ENCODE results near the gene COX17.

COX17 gene

GRCh38 chr3:119631516-119631915 lies 45.7 kb downstream of the COX17 start:
- no peak overlapping the region for H3K27ac ChIP-seq (ENCODE audit: low read depth, low read length, severe bottlenecking)
- 63 to 88% methylated on average over 1 to 3 of the region's 3 CpGs for WGBS, 2 experiments (ENCODE audit: insufficient coverage in 2 of 2)

GRCh38 chr3:119630880-119631329 lies 46.3 kb downstream of the COX17 start:
- 84 to 86% methylated on average over 3 of the region's 7 CpGs for WGBS, 2 experiments (ENCODE audit: insufficient coverage in 2 of 2)
- H3K27ac ChIP-seq (ENCODE audit: low read depth, low read length, severe bottlenecking) = no peak overlapping the region
- H3K4me1 ChIP-seq (ENCODE audit: control insufficient read depth, insufficient read depth, low read length, poor library complexity, severe bottlenecking) = peaks cover 8% of the 10 kb centered on the region
- H3K4me3 ChIP-seq (ENCODE audit: extremely low read depth, insufficient read depth, low read length, poor library complexity, severe bottlenecking) = no peak overlapping the region
- no peaks in the 10 kb centered on the region for H3K36me3 ChIP-seq (ENCODE audit: control insufficient read depth, insufficient read depth, low read length)
- no peaks in the 10 kb centered on the region for H3K9me3 ChIP-seq (ENCODE audit: control insufficient read depth, low read length)

More at GRCh38 chr3:119631516-119631915, 45.7 kb downstream of the COX17 start:
- Histone ChIP-seq H3K4me1 (ENCODE audit: control insufficient read depth, insufficient read depth, low read length, poor library complexity, severe bottlenecking) (peaks cover 3% of the 10 kb centered on the region), H3K36me3 (ENCODE audit: control insufficient read depth, insufficient read depth, low read length) (no peaks in the 10 kb centered on the region), H3K9me3 (ENCODE audit: control insufficient read depth, low read length) (no peaks in the 10 kb centered on the region), H3K4me3 (ENCODE audit: extremely low read depth, insufficient read depth, low read length, poor library complexity, severe bottlenecking) (no peak overlapping the region)

DNA sequence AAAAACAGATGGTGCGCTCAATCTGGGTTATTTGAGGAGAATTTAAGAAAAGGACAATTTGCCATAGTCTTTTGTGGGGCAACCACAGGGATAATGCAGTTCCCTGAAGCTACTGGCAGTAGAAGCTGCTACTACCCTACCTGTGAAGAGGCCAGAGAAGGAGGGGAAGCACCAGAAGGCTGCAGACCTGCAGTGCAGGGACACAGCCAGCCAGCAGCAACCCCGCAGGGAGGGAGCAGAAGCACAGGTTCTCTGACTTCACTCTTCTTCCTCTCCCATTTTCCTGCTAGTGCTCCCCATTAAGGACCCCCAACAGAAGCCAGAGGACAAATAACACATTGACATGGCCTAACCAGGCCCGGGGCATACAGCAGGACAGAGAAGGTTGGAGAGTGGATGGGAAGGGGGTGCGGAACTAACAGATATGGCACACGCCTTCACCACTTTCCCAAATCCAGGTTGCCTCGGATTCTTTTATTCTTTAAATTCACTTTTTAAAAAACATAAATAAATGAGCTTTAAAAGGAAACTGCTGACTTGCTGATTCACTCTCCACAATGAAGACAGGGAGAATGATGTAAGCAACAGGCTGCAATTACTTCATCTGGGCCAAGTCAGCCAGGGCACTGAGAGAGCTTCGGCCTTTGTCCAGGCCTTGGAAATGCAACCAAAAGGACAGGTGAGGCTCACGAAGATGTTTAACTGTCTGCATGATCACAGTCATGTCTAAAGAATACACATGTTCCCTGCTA lies 46.9 kb downstream of the COX17 start:
- no peaks in the 10 kb centered on the region for H3K36me3 ChIP-seq (ENCODE audit: control insufficient read depth, insufficient read depth, low read length)
- no peaks in the 10 kb centered on the region for H3K9me3 ChIP-seq (ENCODE audit: control insufficient read depth, low read length)
- H3K27ac ChIP-seq (ENCODE audit: low read depth, low read length, severe bottlenecking) = no peak overlapping the region
- WGBS, 2 experiments (ENCODE audit: insufficient coverage in 2 of 2) = 92 to 97% methylated on average over 2 to 3 of the region's 8 CpGs
- H3K4me1 ChIP-seq (ENCODE audit: control insufficient read depth, insufficient read depth, low read length, poor library complexity, severe bottlenecking) = peaks cover 14% of the 10 kb centered on the region
- no peak overlapping the region for H3K4me3 ChIP-seq (ENCODE audit: extremely low read depth, insufficient read depth, low read length, poor library complexity, severe bottlenecking)

DNA sequence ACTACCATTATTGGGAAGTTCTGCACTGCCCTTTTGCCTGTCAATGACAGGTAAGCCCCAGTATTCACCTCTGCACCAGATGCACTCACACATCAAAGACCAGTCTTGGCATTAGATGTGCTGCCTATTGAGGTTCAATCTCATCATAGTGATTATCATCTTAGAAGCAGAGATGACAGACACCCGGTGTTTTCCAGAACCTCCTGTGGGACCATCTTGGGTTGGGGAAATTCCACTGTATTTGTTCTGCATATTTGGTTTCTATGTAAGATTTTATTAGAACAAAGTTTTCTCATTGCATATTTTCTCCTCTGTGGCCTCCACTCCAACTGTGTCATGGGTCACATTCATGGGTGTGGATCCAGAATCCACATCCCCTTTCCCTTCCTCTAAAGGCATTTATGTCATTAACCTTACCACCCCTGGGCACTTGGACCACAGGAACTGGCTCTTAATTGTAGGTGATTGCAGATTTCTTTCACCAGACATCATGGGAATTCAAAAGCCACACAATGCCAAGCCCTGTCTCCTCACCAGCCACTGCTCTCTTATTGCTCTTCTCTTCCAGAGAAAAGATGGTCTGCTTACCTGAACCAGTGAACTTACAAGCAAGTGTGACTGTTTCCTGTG lies 48.3 kb downstream of the COX17 start:
- Histone ChIP-seq H3K36me3 (ENCODE audit: control insufficient read depth, insufficient read depth, low read length) (no peaks in the 10 kb centered on the region), H3K9me3 (ENCODE audit: control insufficient read depth, low read length) (no peaks in the 10 kb centered on the region), H3K27ac (ENCODE audit: low read depth, low read length, severe bottlenecking) (no peak overlapping the region), H3K4me3 (ENCODE audit: extremely low read depth, insufficient read depth, low read length, poor library complexity, severe bottlenecking) (no peak overlapping the region), H3K4me1 (ENCODE audit: control insufficient read depth, insufficient read depth, low read length, poor library complexity, severe bottlenecking) (peaks cover 15% of the 10 kb centered on the region)
- no CpG with 5 or more reads among the region's 1 CpG for WGBS, 2 experiments (ENCODE audit: insufficient coverage in 2 of 2)

DNA sequence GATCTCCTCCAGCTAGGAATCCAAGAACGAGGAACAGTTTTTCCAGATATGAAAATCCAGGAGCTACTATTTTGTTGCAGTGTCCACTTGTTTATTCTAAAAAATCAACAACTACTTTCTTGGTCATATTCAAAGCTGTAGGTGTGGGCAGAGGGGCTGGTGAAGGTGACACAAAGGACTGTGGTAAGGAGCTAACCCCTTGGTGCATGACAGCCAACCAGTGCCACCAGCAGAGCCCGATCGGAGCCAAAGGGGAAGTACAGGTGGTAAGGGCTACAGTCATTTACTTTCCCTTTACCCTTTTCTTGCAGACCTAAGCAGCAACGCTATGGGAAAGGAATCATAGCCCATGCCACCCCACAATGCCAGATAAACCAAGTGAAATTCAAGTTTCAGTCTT lies 48.8 kb downstream of the COX17 start:
- Histone ChIP-seq H3K4me3 (ENCODE audit: extremely low read depth, insufficient read depth, low read length, poor library complexity, severe bottlenecking) (no peak overlapping the region), H3K9me3 (ENCODE audit: control insufficient read depth, low read length) (no peaks in the 10 kb centered on the region)
- 94 to 100% methylated on average over 1 to 2 of the region's 4 CpGs for WGBS, 2 experiments (ENCODE audit: insufficient coverage in 2 of 2)

DNA sequence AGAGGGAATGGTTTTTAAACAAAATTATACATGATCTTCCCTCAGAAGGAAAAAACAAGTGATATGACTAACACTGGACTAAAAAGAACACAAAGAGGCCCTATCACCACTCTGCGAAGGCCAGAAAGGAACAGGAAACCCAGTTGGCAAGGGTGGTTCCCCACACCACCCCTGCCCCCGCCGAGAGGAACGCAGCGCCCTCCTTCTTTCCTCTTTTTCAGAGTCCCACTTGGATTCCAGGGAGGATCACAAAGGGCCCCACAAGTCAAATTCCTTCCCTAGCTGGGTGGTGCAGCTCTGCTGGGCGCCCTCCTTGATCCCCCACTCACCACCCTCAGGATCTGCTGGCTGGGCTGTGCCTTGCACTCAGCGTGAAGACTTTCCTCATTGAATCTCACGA lies 49.7 kb downstream of the COX17 start:
- WGBS, 2 experiments (ENCODE audit: insufficient coverage in 2 of 2) = 86 to 88% methylated on average over 7 to 8 of the region's 8 CpGs
- Histone ChIP-seq H3K9me3 (ENCODE audit: control insufficient read depth, low read length) (no peaks in the 10 kb centered on the region), H3K4me1 (ENCODE audit: control insufficient read depth, insufficient read depth, low read length, poor library complexity, severe bottlenecking) (peaks cover 15% of the 10 kb centered on the region), H3K27ac (ENCODE audit: low read depth, low read length, severe bottlenecking) (no peak overlapping the region), H3K4me3 (ENCODE audit: extremely low read depth, insufficient read depth, low read length, poor library complexity, severe bottlenecking) (no peak overlapping the region), H3K36me3 (ENCODE audit: control insufficient read depth, insufficient read depth, low read length) (no peaks in the 10 kb centered on the region)

More for the DNA sequence above, 48.8 kb downstream of the COX17 start:
- Histone ChIP-seq H3K27ac (ENCODE audit: low read depth, low read length, severe bottlenecking) (no peak overlapping the region), H3K4me1 (ENCODE audit: control insufficient read depth, insufficient read depth, low read length, poor library complexity, severe bottlenecking) (peaks cover 15% of the 10 kb centered on the region), H3K36me3 (ENCODE audit: control insufficient read depth, insufficient read depth, low read length) (no peaks in the 10 kb centered on the region)

DNA sequence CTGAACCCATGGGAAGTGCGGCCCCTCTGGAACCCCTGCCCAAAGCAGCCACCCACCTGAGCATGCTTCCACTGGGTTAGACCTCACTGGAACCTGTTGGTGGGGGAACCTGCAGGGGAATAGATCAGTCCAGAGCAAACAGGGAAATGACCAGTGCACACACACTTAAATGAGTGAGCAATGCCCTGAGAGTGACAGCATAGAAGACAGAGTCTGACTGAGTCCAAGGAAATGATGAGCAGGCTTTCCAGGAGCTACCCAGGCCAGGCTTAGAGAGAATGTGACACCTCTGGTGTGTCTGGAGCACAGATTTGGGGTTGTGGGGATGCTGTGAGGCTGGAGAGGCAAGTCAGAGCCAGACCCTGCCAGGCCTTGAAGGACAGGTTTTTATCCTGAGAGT lies 51.0 kb downstream of the COX17 start:
- Histone ChIP-seq H3K4me3 (ENCODE audit: extremely low read depth, insufficient read depth, low read length, poor library complexity, severe bottlenecking) (no peak overlapping the region), H3K9me3 (ENCODE audit: control insufficient read depth, low read length) (no peaks in the 10 kb centered on the region), H3K27ac (ENCODE audit: low read depth, low read length, severe bottlenecking) (no peak overlapping the region), H3K36me3 (ENCODE audit: control insufficient read depth, insufficient read depth, low read length) (no peaks in the 10 kb centered on the region), H3K4me1 (ENCODE audit: control insufficient read depth, insufficient read depth, low read length, poor library complexity, severe bottlenecking) (peaks cover 15% of the 10 kb centered on the region)
- WGBS, 2 experiments (ENCODE audit: insufficient coverage in 2 of 2) = 100% methylated on average over 1 of the region's 1 CpG; no CpG with 5 or more reads in 1 of the 2 experiments

- Histone ChIP-seq H3K27ac (ENCODE audit: low read depth, low read length, severe bottlenecking) (no peak overlapping the region), H3K36me3 (ENCODE audit: control insufficient read depth, insufficient read depth, low read length) (no peaks in the 10 kb centered on the region), H3K4me1 (ENCODE audit: control insufficient read depth, insufficient read depth, low read length, poor library complexity, severe bottlenecking) (peaks cover 12% of the 10 kb centered on the region), H3K4me3 (ENCODE audit: extremely low read depth, insufficient read depth, low read length, poor library complexity, severe bottlenecking) (no peak overlapping the region), H3K9me3 (ENCODE audit: control insufficient read depth, low read length) (no peaks in the 10 kb centered on the region)
- WGBS, 2 experiments (ENCODE audit: insufficient coverage in 2 of 2) = 48 to 52% methylated on average over 6 to 8 of the region's 8 CpGs
Observed at GRCh38 chr3:119625451-119626153, 51.6 kb downstream of the COX17 start.

GRCh38 chr3:119624002-119624720 lies 53.0 kb downstream of the COX17 start:
- no peaks in the 10 kb centered on the region for H3K36me3 ChIP-seq (ENCODE audit: control insufficient read depth, insufficient read depth, low read length)
- WGBS, 2 experiments (ENCODE audit: insufficient coverage in 2 of 2) = 96 to 97% methylated on average over 4 to 6 of the region's 9 CpGs
- H3K4me1 ChIP-seq (ENCODE audit: control insufficient read depth, insufficient read depth, low read length, poor library complexity, severe bottlenecking) = peaks cover 12% of the 10 kb centered on the region
- no peaks in the 10 kb centered on the region for H3K9me3 ChIP-seq (ENCODE audit: control insufficient read depth, low read length)
- no peak overlapping the region for H3K27ac ChIP-seq (ENCODE audit: low read depth, low read length, severe bottlenecking)
- no peak overlapping the region for H3K4me3 ChIP-seq (ENCODE audit: extremely low read depth, insufficient read depth, low read length, poor library complexity, severe bottlenecking)

GRCh38 chr3:119620899-119621298 lies 56.3 kb downstream of the COX17 start:
- WGBS, 2 experiments (ENCODE audit: insufficient coverage in 2 of 2) = 100% methylated on average over 1 of the region's 5 CpGs; no CpG with 5 or more reads in 1 of the 2 experiments
- Histone ChIP-seq H3K9me3 (ENCODE audit: control insufficient read depth, low read length) (no peaks in the 10 kb centered on the region), H3K4me1 (ENCODE audit: control insufficient read depth, insufficient read depth, low read length, poor library complexity, severe bottlenecking) (peaks cover 6% of the 10 kb centered on the region), H3K36me3 (ENCODE audit: control insufficient read depth, insufficient read depth, low read length) (no peaks in the 10 kb centered on the region), H3K4me3 (ENCODE audit: extremely low read depth, insufficient read depth, low read length, poor library complexity, severe bottlenecking) (no peak overlapping the region), H3K27ac (ENCODE audit: low read depth, low read length, severe bottlenecking) (no peak overlapping the region)
